ENCODE results near the gene RFFL.
A peak's percentile ranks its signal among the peaks of the same experiment; 100 is the strongest.

The RFFL gene

GRCh38 chr17:34979153-34979552, 84.4 kb downstream of the RFFL start:
- ChIA-PET POLR2A (no interaction called here), CTCF (interaction anchor here (1.0 to 7.4 kb wide), 2 partner anchors 13 to 23 kb away, joined by 3 to 45 read pairs; no protein-coding TSS in a partner anchor)
- TF ChIP-seq CTCF (IDR thresholded peaks at IDR 0.05; ENCODE audit: control extremely low read depth, extremely low read depth, low read depth, missing control alignments) = no peak
- no peak for DNase-seq (ENCODE audit: extremely low spot score)

GRCh38 chr17:34974794-34975785, 88.4 kb downstream of the RFFL start:
- ChIA-PET POLR2A (interaction anchor here (1.2 to 1.9 kb wide), 3 partner anchors 11 to 16 kb away, joined by 3 to 6 read pairs (median 5); no protein-coding TSS in a partner anchor), CTCF (interaction anchor here (1.1 to 1.8 kb wide), 5 partner anchors 8 to 114 kb away, joined by 3 to 17 read pairs (median 4); no protein-coding TSS in a partner anchor)
- no peak for DNase-seq (ENCODE audit: extremely low spot score)
- TF ChIP-seq CTCF (IDR thresholded peaks at IDR 0.05; ENCODE audit: control extremely low read depth, extremely low read depth, low read depth, missing control alignments) = no peak

- CTCF ChIA-PET = interaction anchor here (0.9 to 1.8 kb wide), 7 partner anchors 9 to 115 kb away, joined by 3 to 17 read pairs (median 3); partner anchors contain the start of genes CCT6B and ZNF830
These were observed 89.3 kb downstream of the RFFL start for GRCh38 chr17:34974179-34974578.

GRCh38 chr17:34961093-34961911, 102.2 kb downstream of the RFFL start, which contains the start of the genes CCT6B and ZNF830:
TSS of gene CCT6B (minus strand) at chr17:34961460. CDS start at chr17:34961393, 67 bp downstream.
TSS of gene ZNF830 (plus strand) at chr17:34961540. CDS start at chr17:34961567, 27 bp downstream.
- no peak for TF ChIP-seq CTCF (IDR thresholded peaks at IDR 0.05; ENCODE audit: control extremely low read depth, extremely low read depth, low read depth, missing control alignments)
- peak; percentile 95 for DNase-seq (ENCODE audit: extremely low spot score)
- CTCF ChIA-PET = interaction anchor here (1.0 kb wide), 1 partner anchor 13 kb away, joined by 3 read pairs; no protein-coding TSS in a partner anchor
- POLR2A ChIA-PET = interaction anchor here (0.8 kb wide), 1 partner anchor 13 kb away, joined by 4 read pairs; no protein-coding TSS in a partner anchor

More at GRCh38 chr17:34974179-34974578, 89.3 kb downstream of the RFFL start:
- no peak for TF ChIP-seq CTCF (IDR thresholded peaks at IDR 0.05; ENCODE audit: control extremely low read depth, extremely low read depth, low read depth, missing control alignments)
- POLR2A ChIA-PET = interaction anchor here (1.2 to 1.9 kb wide), 3 partner anchors 10 to 17 kb away, joined by 3 to 6 read pairs (median 5); no protein-coding TSS in a partner anchor
- DNase-seq (ENCODE audit: extremely low spot score) = no peak

GRCh38 chr17:34958438-34958837, 105.1 kb downstream of the RFFL start:
- TF ChIP-seq CTCF (IDR thresholded peaks at IDR 0.05; ENCODE audit: control extremely low read depth, extremely low read depth, low read depth, missing control alignments) = no peak
- DNase-seq (ENCODE audit: extremely low spot score) = no peak
- ChIA-PET POLR2A (no interaction called here), CTCF (interaction anchor here (1.2 to 1.7 kb wide), 3 partner anchors 10 to 23 kb away, joined by 3 to 5 read pairs (median 4); no protein-coding TSS in a partner anchor)
